MG63 (cell line): Measurements from ENCODE around the gene TEX264. TPM values are rescaled to one million over a fixed set of nuclear protein-coding genes. Genes with fewer than 3 reads are reported as not detected.

Experiments used
- DNase-seq: peaks from one replicate; pipeline ENCODE4 v3.0.0-alpha.2; 2020
- H3K27me3 ChIP-seq: fragments of 250-450 bp; sonication (Bioruptor Pico); 2 replicates; pipeline ENCODE4 v1.5.1; 2020; ENCODE audit warnings: mild to moderate bottlenecking, moderate library complexity
- H3K36me3 ChIP-seq: fragments of 250-450 bp; sonication (Bioruptor Pico); 2 replicates; pipeline ENCODE4 v1.5.1; 2020; ENCODE audit warnings: mild to moderate bottlenecking, moderate library complexity
- H3K4me3 ChIP-seq: fragments of 250-450 bp; sonication (Bioruptor Pico); 2 replicates; pipeline ENCODE4 v1.5.1; 2020; ENCODE audit warnings: mild to moderate bottlenecking, moderate library complexity
- H3K9me3 ChIP-seq: fragments of 250-450 bp; sonication (Bioruptor Pico); 2 replicates; pipeline ENCODE4 v1.5.1; 2020; ENCODE audit warnings: mild to moderate bottlenecking, moderate library complexity
- total RNA-seq: library from RNA; depleted of rRNA; stranded (reverse); fragments of >200 nt; shearing (Covaris generic); gene quantifications from 2 replicates; pipeline ENCODE4 v1.2.3, GENCODE V29; 2014; ENCODE audit warnings: low replicate concordance

TEX264 gene
- total RNA-seq, 1 experiment from 2014 or later, result 64.1 TPM

DNA sequence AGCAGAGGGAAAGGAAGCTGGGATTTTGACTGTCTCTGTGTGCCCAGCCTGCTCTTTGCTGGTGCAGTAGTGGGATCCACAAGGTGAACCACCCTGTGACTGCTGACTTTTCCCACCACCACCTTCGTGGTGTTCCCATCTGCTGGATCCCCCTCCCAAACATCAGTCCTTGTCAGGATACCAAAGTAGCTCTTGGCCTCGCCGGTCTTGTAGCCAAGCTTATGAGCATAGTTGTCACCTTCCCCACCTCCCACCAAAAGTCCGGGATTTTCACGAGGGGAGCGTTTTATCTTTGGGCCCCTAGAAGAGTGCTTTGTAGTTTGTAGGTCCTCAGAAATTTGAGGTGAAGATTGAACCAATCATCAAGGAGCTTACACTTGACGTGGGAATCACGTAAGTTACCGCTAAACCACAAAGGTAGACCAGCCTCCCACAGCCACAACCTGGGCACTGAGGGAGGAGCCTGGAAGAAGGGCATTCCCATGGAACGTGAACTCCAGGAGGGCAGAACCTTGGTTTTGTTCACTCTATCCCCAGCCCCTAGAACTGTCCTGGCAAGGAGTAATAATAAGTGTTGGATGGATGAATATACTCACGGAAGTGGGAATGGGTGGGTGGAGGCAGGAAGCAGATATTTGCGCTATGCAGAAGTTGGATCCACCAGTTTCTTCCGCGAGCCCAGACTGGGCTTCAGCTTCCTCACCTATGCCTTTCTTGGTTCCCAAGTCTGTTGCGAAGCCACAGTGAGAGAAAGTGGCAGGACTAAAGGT lies 814 bp upstream of the TEX264 start:
- H3K27me3 ChIP-seq, result no peaks in the 10 kb centered on the region
- no peak for DNase-seq
- no peaks in the 10 kb centered on the region for H3K36me3 ChIP-seq
- H3K4me3 ChIP-seq, result peak overlapping the region; percentile 75
- H3K9me3 ChIP-seq, result no peaks in the 10 kb centered on the region

- Histone ChIP-seq H3K4me3 (peak overlapping the region; percentile 75), H3K9me3 (no peaks in the 10 kb centered on the region), H3K27me3 (no peaks in the 10 kb centered on the region), H3K36me3 (peaks cover 5% of the 10 kb centered on the region; the same call in 1 of the 2 replicates)
- DNase-seq, result peak; percentile 59
Observed at GRCh38 chr3:51671734-51672475, 853 bp downstream of the TEX264 start.

- no peak for DNase-seq
- H3K4me3 ChIP-seq, result no peak overlapping the region
- H3K9me3 ChIP-seq, result no peaks in the 10 kb centered on the region
- H3K36me3 ChIP-seq, result peaks cover 5% of the 10 kb centered on the region; the same call in 1 of the 2 replicates
- H3K27me3 ChIP-seq, result no peaks in the 10 kb centered on the region
Observed at GRCh38 chr3:51673181-51673801, 2.2 kb downstream of the TEX264 start.

- Histone ChIP-seq H3K4me3 (no peak overlapping the region), H3K9me3 (no peaks in the 10 kb centered on the region), H3K27me3 (no peaks in the 10 kb centered on the region), H3K36me3 (peaks cover 5% of the 10 kb centered on the region; the same call in 1 of the 2 replicates)
- no peak for DNase-seq
Observed at GRCh38 chr3:51673802-51674654, 3.0 kb downstream of the TEX264 start.

- Histone ChIP-seq H3K4me3 (no peak overlapping the region), H3K27me3 (no peaks in the 10 kb centered on the region), H3K9me3 (no peaks in the 10 kb centered on the region), H3K36me3 (peaks cover 5% of the 10 kb centered on the region; the same call in 1 of the 2 replicates)
- peak; percentile 94 for DNase-seq
Observed at GRCh38 chr3:51675201-51675611, 4.2 kb downstream of the TEX264 start.

GRCh38 chr3:51676102-51676640 lies 5.1 kb downstream of the TEX264 start:
- Histone ChIP-seq H3K9me3 (no peaks in the 10 kb centered on the region), H3K27me3 (no peaks in the 10 kb centered on the region), H3K36me3 (peaks cover 5% of the 10 kb centered on the region), H3K4me3 (no peak overlapping the region)
- no peak for DNase-seq

GRCh38 chr3:51677358-51677757 lies 6.3 kb downstream of the TEX264 start:
- Histone ChIP-seq H3K4me3 (no peak overlapping the region), H3K9me3 (no peaks in the 10 kb centered on the region), H3K27me3 (no peaks in the 10 kb centered on the region), H3K36me3 (peaks cover 9% of the 10 kb centered on the region)
- no peak for DNase-seq

DNA sequence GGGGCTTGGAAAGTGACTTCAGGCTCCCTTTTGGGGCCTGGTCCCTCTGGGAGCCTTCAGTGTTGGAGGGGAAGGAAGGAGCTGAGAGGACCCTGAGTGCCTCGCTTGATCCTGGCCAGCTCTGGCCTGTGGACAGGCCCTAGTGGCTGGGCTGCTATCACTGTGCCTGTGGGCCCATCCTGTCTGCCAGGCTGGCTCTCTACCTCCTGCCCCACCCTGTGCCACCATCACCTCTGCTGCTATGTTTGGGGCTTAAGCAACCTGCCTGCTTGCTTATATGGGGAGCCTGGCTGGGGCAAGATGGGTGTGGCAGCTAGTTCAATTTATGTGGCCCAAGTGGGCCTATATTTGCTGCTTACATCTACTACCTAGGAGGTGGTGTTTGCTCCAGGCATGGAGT lies 7.1 kb downstream of the TEX264 start:
- H3K4me3 ChIP-seq, result no peak overlapping the region
- no peaks in the 10 kb centered on the region for H3K9me3 ChIP-seq
- peaks cover 9% of the 10 kb centered on the region for H3K36me3 ChIP-seq

DNA sequence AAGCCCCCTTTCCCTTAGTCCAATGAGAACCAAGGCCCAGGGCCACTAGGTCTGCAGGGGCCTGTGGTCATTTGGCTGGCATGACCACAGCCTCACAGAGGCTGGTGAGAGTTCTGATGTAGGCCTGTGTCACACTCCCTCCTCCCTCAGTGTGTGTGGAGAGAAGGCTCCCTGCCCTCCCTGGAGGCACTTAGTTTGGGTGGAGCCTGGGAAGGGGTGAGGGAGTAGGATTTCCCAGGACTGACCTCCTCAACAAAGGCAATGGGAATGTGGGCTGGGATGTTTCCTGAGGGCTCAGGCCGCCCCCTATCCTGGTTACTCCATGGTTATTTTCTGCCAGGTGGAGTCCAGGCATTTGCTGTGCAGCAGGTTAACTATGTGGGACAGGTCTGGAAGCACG lies 7.6 kb downstream of the TEX264 start:
- no peaks in the 10 kb centered on the region for H3K9me3 ChIP-seq
- H3K36me3 ChIP-seq, result peaks cover 9% of the 10 kb centered on the region
- DNase-seq, result no peak
- H3K4me3 ChIP-seq, result no peak overlapping the region
- no peaks in the 10 kb centered on the region for H3K27me3 ChIP-seq

More for the DNA sequence above, 7.1 kb downstream of the TEX264 start:
- no peak for DNase-seq
- H3K27me3 ChIP-seq, result no peaks in the 10 kb centered on the region

- H3K36me3 ChIP-seq, result peaks cover 9% of the 10 kb centered on the region
- no peak for DNase-seq
- H3K4me3 ChIP-seq, result no peak overlapping the region
- H3K9me3 ChIP-seq, result no peaks in the 10 kb centered on the region
- no peaks in the 10 kb centered on the region for H3K27me3 ChIP-seq
Observed at GRCh38 chr3:51679318-51679717, 8.3 kb downstream of the TEX264 start.

DNA sequence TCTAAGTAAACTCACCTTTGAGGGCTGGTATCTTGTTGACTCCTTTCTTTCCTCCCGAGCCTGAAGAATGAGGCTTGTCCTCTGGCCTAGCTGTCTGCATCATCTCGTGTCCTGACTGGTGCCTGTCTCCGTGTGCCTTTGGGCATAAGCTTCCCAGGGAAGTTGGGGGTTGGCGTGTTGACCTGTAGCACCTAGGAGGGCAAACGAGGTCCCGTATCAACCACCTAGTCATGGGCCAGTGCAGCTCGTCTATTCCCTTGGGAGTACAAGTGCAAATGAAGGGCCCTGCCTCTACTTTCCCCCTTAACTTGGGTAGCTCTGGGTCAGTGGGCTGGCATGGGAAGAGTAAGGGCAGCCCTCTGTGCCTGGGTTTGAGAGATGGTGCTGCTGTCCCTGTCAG lies 8.7 kb downstream of the TEX264 start:
- Histone ChIP-seq H3K9me3 (no peaks in the 10 kb centered on the region), H3K27me3 (no peaks in the 10 kb centered on the region), H3K36me3 (peaks cover 9% of the 10 kb centered on the region), H3K4me3 (no peak overlapping the region)
- no peak for DNase-seq

DNA sequence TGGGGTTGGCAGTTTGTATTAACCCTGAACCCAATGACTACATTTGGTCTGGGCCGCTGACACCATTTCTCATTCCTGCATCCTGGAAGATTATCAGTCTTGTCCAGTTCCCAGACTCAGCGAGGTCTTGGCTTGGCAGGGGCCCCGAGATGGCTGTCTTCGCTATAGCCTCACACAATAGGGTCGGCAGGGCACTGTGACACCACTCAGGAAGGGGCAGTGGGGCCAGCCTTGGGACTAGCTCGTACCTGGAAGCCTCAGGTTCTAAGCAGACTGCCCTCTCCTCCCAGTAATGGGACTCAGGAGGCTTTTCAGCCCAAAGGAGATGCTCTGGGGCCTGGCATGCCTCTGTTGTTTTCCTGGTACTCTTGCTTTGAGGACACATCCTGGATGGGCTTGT lies 9.1 kb downstream of the TEX264 start:
- Histone ChIP-seq H3K4me3 (no peak overlapping the region), H3K9me3 (no peaks in the 10 kb centered on the region), H3K36me3 (peaks cover 9% of the 10 kb centered on the region), H3K27me3 (no peaks in the 10 kb centered on the region)
- DNase-seq, result no peak

DNA sequence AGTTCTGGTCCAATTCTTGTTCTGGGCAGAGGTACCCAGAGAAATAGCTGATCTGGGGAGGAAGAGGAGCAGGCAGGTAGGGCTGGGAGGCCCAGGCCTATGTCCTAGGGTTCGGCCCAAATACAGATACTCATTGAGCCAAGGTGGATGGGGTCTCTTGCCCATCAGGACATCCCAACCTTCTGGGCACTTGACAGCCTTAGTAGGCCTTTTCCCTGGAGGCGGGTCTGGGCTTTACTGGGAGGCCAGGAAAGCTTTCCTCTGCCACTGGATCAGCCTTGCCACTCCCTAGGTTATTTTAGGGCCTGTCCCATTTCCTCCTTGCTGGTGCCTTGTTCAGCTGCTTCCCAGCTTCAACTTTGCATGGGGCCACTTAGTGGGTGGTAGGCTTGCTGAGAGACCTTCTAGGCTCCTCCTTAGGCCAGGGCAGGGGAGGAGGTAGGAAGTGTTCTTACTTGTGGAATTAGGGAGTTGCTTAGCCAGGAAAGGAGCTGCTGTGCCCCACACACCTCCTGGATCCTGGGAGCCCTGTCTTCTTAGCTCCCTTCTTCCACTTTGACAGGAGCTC lies 9.7 kb downstream of the TEX264 start:
- Histone ChIP-seq H3K27me3 (no peaks in the 10 kb centered on the region), H3K36me3 (peaks cover 12% of the 10 kb centered on the region), H3K4me3 (no peak overlapping the region), H3K9me3 (no peaks in the 10 kb centered on the region)
- DNase-seq, result no peak

DNA sequence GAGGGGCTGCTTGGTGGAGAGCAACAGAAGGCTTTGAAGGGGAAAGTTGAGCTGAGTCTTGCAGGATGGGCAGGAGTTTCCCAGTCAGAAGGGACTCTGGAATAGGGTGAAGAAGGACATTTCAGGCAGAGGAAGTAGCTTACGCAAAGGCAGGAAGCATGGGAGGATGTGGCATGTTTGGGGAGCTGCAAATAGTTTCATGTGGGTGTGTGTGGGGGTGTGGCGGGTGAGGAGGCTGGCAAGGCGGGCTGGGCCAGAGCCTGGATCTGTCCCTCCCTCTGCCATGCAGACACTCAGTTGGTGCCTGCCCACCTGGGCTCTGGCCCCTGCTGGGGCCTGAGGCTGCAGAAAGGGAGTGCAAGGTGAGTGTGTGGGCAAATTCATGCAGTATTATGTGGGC lies 10.4 kb downstream of the TEX264 start:
- peaks cover 10% of the 10 kb centered on the region for H3K36me3 ChIP-seq
- no peak overlapping the region for H3K4me3 ChIP-seq
- no peaks in the 10 kb centered on the region for H3K9me3 ChIP-seq
- H3K27me3 ChIP-seq, result no peaks in the 10 kb centered on the region
- DNase-seq, result no peak

- H3K27me3 ChIP-seq, result no peaks in the 10 kb centered on the region
- peak; percentile 69 for DNase-seq
- H3K36me3 ChIP-seq, result peaks cover 10% of the 10 kb centered on the region
- H3K4me3 ChIP-seq, result no peak overlapping the region
- no peaks in the 10 kb centered on the region for H3K9me3 ChIP-seq
Observed at GRCh38 chr3:51682079-51682478, 11.0 kb downstream of the TEX264 start.

DNA sequence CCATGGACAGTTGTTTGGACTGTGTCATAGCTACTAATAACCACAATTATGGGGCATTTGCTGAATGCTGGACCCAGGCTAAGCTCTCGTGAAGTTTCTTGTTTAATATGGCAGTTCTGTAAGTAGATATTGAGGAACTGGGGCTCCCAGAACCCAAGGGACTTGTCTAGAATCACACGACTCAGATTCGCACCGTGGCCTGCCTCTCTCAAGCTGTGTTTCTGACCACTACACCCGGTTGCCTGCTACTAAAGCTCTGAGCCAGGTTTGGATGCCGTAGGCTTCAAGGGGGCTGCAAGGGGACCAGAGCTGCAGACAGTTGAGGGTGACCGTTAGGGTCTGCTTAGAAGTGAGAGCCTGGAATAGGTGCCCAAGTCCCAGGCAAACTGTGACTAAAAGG lies 11.5 kb downstream of the TEX264 start:
- Histone ChIP-seq H3K4me3 (no peak overlapping the region), H3K36me3 (peaks cover 10% of the 10 kb centered on the region), H3K9me3 (no peaks in the 10 kb centered on the region), H3K27me3 (no peaks in the 10 kb centered on the region)
- no peak for DNase-seq
